Muscle of arm (tissue), 12 donors: ENCODE measurements around the gene MTFP1. TPM values are rescaled to one million over a fixed set of nuclear protein-coding genes. Genes with fewer than 3 reads are reported as not detected.
"Not testable (repeated sequence)": the region's sequence is repeated elsewhere in the genome, so short reads cannot be mapped to it uniquely, and the experiment has no call there.

Experiments used
- DNase-seq: peaks from one replicate; pipeline ENCODE4 v3.0.0-alpha.2; 2013
- polyA plus RNA-seq, 12 donors: library from polyadenylated mRNA; unstranded; fragments of 120-200 nt; gene quantifications; one replicate each; pipeline ENCODE4 v1.2.1, GENCODE V29; 2013; ENCODE audit not compliant: insufficient read length in 12 of 12

MTFP1 gene
- polyA plus RNA-seq, 12 donors, result 3.2 to 6.2 (median 5.0) TPM; not detected in 2

DNA sequence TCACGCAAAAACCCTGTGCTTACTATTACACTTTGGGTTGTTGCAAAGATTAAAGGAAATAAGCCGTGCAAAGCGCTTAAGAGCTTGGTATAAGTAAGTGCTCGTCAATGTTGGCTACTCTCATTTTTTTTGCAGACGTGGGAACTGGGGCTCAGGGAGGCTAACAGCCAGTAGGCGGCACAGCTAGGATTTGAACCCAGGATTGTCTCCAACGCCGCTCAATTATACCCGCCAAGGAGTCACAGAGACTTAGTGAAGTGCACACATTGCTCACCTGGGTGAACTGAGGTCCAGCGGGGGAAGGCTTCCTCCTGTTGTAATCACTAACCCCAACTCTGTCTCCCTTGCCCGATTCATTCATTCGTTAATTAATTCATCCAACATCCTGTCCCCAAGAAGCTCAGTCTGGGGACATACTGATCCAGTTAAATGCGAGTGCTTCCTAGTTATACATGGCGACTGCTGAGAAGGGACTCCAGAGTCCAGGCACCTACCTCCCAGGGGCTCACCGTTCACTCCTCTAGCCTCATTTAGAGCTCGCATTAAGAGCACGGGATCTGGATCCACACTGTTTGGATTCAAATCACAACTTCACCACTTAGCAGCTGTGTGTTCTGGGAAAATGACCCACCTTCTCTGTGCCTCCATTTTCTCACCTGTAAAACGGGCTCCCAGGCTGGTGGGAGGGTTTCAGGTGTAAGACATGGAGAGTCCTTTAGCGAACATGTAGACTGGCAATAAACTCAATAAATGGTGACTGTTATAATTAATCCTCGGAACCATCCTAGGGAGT lies 838 bp upstream of the MTFP1 start:
- no peak for DNase-seq

DNA sequence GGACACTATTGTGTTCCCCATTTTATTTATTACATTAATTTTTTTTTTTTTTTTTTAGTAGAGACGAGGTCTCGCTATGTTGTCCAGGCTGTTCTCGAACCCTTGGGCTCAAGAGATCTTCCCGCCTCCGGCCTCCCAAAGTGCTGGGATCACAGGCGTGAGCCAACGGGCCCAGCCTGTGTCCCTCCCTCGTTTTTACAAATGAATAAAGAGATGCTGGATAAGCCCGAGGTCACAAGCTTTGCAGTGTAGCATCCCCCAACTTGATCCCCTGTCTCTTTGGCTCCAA lies 297 bp upstream of the MTFP1 start:
- DNase-seq, result no peak

DNA sequence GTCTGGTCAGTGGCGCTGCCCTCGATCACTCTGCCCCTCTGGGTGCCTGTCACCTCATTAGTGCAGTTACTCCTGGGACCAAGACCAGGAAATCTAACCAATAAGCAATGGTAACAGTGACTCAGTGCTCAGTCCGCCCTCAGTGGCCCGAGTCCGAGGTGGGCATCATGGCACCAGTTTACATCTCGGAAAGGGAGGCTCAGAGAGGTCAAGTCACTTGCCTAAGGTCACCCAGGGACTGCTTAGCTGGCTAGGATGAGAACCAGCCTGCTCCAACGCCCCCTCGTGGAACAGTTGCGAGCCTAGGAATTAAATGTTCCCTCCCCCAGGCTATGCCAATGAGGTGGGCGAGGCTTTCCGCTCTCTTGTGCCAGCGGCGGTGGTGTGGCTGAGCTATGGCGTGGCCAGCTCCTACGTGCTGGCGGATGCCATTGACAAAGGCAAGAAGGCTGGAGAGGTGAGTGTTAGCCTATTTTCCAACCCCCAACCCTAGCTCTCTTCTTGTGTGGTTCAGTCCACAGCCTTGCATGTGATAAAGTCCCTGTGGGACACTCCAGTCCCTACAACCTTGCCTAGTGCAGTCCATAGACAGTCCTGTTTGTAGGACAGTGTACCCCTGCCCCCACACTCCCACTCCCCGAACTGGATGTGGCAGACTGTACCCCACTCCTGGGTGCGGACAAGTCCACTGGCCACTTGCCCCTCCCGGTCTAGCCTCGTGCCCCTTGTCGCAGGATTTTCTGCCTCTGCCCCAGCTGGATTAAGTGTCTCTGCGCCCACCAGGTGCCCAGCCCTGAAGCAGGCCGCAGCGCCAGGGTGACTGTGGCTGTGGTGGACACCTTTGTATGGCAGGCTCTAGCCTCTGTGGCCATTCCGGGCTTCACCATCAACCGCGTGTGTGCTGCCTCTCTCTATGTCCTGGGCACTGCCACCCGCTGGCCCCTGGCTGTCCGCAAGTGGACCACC lies 1.1 kb downstream of the MTFP1 start:
- peak; percentile 60 for DNase-seq

DNA sequence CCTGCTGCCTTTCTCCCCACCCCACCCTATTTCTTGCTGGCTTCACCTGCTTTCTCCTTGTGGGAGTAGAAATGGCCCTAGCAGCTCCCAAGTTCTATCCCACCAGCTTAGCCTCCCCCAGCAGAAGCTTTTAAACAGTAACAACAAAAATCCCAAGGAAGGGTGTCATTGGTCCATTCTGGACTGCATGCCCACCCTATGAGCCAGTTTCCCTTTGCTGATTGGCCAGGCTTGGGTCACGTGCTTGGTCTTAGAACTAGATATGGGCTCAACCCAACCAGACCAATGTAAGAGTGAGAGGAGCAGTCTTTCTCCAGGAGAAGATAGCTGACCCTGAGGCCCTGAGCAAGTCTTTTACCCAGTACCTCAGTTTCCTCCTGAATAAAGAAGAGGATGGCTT lies 2.3 kb downstream of the MTFP1 start:
- DNase-seq, result no peak

DNA sequence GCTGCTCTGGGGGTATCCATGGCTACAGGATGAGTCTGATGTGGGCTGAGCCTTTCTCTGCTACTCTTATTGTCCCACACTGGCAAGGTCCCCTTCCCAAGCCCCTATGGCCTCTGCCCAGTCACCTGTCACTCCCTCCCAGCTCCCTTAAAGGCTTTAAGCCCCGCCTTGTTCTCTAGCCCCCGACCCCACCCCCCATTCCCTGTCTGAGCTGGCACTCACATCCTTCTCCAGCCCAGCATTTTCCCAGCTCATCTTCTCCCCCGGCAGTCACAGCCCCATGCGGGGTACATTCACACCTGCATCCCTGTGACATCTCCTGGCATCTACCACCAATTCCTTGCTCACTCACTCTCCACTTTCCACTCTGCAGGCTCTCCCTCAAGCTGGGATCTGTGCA lies 4.3 kb downstream of the MTFP1 start:
- DNase-seq, result no peak

DNA sequence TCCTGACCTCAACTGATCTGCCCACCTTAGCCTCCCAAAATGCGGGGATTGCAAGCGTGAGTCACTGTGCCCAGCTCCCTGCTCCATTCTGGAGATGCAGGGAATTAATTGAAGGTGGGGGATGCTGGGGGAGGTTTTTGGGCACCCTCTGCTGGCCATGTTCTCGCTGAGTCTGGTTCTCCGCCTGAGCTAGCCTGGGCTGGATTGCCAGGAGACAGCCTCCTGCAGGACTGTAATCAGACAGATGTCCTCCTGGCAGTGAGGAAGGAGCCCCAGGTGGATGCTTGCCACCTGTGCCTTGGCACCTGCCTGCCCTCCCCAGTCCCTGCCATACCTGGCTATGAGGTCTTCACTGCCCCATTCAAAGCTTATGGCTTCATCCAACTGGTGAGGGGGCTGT lies 5.4 kb downstream of the MTFP1 start:
- no peak for DNase-seq

DNA sequence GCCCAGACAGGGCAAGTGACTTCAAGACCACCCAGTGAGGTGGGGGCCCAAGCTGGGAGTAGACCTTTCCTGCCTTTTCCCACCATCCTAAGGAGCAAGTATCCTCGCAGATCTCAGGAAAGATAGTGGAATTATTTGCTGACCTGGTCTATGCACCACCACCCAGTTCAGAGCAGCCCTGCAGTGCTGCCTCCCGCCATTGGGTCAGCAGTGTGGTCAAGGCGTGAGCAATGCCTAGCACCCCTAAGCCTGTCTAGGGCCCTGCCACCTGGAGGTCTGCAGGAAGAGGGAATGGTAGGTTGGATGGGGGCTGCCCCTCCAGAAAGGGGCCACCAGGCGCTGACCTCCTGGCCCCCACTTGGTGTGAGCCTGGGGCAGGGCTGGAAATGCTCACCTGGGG lies 6.5 kb downstream of the MTFP1 start:
- DNase-seq, result no peak

DNA sequence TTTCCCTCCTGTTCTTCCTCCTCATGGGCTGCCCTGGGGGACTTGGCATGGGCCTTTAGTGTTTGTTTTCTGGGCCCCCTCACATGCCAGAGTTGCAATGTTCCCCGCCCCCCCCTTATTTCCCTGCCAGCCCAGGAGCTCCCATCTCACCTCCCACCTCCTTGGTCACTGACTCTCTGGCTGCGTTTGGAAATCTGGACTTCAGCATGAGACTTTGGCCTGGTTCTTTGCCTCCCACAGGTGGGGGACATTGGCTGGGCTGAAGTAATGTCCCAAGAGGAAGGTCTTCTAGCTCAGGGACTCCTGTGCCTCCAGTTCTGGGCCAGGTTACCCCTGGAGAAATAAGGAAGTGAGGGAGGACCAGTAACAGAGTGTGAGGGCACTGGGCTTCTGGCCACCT lies 7.0 kb downstream of the MTFP1 start:
- DNase-seq, result no peak

DNA sequence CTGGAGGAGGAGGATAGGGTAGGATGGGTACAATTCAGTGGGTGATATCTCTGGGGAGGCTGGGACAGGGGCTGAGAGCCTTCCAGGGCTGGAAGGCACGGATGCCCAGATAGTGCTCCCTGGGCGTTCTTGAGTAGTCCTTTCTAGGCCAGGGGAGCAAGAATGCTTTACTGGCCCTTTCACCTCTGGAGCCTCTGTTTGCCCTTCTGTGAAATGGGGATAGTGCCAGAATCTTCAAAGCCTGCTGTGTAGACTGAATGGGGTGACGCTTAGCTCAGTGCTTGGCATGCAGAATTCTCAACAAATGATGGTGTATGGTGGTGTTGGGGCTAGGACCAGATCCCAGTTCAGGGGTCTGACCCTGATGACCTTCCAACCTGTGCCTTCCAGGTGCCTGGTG lies 7.7 kb downstream of the MTFP1 start:
- DNase-seq, result no peak

DNA sequence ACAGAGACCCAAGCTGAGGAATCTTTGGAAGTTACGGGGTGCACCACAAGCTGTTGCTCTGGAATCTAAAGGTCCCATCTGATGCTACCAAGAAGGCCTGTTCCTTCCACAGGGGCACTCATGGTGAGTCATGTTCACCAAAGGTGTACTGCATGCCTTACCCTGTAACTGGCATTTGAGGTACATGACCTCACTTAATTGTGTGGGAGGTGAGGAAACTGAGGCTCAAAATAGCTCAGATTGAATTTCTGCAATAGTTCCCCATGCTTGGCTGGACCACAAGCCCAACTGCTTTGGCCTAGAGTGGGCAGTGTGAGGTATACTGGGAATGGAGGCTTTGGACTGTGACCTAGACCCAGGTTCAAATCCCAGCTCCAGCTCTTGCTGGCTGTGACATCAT lies 8.2 kb downstream of the MTFP1 start:
- DNase-seq, result no peak

DNA sequence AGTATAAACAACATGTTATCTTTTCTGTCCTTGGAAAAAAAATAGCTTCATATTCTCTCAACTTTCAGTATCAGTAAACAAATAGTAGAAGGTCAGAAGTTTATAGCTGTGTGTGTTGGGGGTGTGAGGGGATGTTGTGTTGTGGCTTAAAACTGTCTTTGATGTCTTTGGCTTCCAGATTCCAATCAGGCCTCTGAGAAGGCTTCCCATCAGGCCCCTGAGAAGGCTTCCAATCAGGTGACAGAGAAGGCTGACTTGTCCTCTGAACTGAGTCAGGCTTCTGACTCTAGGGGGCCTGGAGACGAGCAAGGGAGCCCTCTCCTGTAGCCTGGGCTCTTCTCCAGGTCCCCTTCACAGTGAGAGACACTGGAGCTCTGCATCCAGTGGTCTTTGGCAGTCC lies 9.3 kb downstream of the MTFP1 start:
- no peak for DNase-seq

DNA sequence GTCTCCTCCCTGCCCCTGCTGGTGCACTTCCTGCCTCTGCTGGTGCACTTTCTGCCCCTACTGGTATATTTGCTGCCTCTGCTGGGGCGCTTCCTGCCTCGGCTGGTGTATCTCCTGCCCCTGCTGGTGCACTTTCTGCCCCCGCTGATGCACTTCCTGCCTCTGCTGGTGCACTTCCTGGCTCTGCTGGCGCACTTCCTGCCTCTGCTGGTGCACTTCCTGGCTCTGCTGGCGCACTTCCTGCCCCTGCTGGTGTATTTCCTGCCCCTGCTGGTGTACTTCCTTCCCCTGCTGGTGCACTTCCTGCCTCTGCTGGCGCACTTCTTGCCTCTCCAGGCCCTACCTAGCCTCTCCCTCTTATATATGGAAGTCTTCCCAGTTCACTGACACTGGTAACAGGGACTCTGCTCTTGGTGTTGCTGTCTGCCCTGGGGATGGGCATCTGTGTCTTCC lies 10.1 kb downstream of the MTFP1 start:
- DNase-seq, result no peak

DNA sequence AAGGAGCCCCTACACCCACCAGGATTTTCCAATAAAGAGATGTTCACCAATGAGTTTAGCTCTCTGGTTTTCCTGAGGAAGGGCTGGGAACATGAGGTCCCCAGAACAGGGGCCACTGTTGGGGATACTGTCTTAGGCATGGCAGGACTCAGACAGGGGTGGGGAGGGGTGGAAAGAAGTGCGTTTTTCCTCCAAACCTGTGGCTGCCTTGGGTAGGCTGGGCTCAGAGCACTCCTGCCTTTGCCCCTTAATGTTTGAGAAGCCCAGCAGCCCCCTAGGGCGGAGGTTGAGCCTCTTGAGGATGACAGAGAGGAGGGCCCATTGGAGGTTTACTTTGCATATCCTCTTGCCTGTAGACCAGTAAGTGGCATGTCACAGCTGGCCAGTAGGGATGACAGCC lies 10.6 kb downstream of the MTFP1 start:
- DNase-seq, result no peak

DNA sequence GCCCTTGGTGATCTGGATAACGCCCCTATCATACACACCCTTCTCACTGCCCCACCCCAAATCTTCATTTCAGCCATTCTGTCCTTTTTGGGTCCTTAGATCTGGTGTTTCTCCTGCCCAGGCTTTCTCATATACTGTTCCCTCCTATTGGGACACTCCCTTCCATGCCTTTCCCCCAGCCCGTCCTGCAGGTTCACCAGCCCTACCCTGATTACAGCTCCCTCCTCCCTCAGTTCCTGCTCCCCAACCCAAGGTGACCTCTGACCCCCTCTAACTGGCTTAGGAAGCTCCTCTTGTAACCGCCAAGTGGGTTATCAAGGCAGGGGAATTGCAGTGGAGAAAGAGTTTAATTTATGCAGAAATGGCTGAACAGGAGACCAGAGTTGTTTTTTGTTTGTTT lies 13.0 kb downstream of the MTFP1 start:
- no peak for DNase-seq

DNA sequence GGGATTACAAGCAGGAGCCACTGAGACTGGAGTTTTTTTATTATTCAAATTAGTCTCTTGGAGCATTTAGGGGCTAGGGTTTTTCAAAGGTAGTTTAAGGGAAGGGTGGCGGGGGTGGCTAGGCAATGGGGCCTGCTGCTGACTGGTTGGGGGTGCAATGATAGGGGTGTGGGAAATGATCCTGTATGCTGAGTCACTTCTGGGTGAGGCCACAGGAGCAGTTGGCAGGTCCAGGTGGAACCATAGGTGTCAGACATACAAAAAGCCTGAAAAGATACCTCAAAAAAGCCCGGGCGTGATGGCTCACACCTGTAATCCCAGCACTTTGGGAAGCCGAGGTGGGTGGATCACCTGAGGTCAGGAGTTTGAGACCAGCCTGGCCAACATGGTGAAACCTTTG lies 13.7 kb downstream of the MTFP1 start:
- DNase-seq, result no peak

DNA sequence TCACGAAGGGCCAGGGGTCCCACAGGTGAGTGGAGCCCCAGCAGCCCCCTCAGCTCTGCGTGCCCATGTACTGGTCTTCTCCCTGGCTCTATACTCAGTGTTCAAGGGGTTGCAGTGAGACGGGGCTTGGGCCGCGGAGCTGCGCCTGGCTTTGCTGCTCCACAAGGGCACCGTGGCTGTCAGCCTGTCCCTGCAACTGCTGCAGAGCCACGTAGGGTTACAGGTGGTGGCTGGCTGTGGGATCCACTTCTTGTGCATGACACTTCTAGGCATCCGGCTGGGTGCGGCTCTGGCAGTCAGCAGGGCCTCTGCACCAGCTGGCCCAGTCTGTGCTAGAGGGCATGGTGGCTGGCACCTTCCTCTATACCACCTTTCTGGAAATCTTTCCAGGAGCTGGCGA lies 14.3 kb downstream of the MTFP1 start:
- no peak for DNase-seq

DNA sequence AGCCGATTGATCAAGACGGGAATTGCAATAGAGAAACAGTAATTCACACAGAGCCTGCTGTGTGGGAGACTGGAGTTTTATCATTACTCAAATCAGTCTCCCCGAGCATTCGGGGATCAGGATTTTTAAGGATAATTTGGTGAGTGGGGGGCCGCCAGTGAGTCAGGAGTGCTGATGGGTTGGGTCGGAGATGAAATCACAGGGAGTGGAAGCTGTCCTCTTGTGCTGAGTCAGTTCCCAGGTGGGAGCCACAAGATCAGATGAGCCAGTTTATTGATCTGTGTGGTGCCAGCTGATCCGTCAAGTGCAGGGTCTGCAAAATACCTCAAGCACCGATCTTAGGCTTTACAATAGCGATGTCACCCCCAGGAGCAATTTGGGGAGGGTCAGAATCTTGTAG lies 15.5 kb downstream of the MTFP1 start:
- DNase-seq, result no peak

DNA sequence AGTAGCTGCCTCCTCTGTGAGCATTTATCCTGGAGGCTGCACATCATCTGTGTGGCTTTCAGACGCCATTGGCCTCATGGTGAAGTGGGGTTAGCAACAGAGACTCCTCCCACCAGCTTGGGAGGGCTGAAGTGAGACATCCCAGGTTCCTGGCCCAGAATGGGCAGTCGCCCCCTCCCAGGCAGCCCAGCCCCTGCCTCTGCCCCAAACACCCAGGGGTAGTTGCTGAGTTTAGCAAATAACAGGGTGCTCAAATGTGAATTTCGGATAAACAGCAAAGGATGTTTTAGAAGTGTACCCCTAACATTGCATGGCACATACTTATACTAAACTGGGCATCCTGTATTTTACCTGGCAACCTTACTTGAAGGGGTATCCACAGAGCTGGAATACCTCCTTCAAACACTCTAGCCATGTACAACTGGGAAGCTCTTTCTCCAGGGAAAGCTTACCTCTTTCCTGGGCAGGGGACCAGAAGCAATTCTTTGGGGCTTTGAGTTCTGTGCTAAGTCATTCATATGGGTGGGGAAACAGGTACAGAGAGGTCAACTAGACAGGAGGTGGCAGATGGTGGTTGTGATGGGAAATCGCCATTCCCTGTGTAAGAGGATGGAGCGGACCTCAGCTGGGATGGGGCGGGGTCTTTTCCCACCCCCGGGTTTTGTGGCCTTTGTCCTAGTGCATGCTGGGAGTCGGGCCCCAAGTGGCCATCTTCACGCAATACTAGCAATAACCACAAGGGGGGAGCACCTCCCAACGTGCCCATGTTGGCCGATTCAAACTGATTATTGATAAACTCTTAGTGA lies 19.3 kb downstream of the MTFP1 start:
- peak; percentile 22 for DNase-seq

DNA sequence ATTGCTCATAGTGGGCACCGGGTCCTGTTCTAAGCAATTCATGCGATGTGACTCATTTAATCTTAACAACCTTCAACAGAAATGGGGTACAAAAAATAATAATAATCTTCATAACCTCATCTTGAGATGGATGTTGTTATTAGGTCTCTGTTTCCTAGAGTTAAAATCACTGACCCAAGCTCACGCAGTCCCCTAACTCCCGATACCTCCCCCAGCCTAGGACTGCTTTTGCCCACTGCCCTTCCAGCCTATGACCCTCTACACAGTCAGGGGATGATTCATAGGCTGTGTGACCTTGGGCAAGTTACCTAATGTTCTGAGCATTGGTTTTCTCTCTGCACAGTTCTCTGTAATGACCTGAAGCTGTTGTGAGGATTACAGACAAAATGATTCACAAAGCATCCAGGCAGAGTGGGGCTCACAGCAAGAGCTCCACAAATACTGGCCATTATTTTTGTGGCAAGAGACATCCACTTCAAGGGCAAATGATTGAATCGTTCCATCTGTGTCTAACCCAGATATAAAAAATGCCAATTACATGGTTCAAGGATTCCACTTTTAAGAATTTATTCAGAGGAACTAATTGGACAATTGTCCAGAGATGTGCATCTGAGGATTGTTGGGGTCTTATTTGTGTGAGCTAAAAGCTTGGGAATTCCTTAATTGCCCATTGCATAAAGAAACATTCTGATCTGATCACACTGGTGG lies 20.0 kb downstream of the MTFP1 start:
- no peak for DNase-seq

DNA sequence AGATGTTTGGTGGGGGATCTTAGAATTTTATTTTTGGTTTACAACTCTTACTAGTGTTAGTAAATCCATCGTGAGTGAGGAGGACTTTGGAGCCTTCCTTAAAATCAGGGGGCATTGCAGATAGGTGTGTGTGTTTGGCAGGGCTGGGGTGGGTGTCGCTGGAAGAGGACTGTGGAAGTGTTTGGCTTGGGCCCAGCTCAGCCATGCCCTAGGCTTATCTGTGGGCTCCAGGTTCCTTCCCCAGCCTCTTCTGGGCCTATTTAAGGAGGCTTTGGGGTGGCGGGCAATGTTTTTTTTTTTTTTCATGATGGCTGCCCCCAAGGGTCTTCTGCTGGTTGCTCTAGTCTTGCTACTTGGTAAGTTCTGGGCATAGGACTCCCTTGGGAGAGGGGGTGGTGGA lies 22.1 kb downstream of the MTFP1 start:
- DNase-seq, result no peak

DNA sequence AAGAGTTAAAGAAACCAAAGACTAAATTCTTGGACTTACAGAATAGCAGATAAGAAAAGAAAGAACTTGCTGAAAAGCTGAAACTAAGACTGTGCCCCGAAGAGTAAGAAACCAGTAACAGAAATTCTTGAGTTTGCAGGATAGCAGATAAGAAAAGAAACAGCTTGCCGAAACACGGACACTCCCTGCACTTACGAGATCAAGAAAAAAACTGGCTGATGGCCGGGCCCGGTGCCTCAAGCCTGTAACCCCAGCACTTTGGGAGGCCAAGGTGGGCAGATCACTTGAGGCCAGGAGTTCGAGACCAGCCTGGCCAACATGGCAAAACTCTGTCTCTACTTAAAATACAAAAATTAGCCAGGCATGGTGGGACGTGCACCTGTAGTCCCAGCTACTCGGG lies 25.9 kb downstream of the MTFP1 start:
- DNase-seq, result not testable (repeated sequence)

DNA sequence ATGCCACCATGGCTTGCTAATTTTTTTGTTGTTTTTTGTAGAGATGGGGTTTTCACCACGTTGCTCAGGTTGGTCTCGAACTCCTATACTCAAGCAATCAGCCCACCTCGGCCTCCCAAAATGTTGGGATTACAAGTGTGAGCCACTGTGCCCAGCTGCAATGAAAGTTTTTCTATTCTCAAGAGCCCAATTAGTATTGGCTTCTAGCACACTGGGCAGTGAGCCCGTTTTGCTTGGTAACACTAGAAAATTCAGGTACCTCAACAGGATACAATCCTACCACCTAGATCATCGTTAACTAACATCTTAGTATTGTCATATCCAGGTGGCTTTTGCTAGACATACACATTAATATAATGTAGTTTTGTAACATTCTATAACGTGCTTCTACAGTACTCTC lies 27.3 kb downstream of the MTFP1 start:
- no peak for DNase-seq
